ENCODE data around the gene GUCY1A2.

GUCY1A2 gene

DNA sequence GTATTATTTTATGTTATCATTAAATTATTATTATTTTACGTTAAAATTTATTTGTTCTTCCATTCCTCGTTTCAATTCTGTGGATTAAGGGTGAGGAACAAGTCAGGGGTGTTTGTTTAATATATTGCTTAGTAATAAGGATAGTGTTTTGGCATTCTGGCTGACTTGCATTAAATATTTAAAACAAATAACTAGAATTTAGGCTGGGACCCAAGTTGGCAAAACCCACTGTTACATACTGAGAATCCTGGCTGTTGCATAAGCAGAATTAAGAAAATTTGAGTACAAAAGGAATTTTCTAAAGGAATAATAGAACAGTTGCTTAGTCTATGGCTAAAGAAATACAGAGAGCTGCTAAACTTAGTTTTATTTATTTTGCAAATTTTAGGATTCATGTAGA, 196.4 kb downstream of the GUCY1A2 start:
- no peak overlapping the region for H2BK15ac ChIP-seq (ENCODE audit: low read depth, poor library complexity, severe bottlenecking)
- no peaks in the 10 kb centered on the region for H3K4me1 ChIP-seq (ENCODE audit: control insufficient read depth, insufficient read depth, low read depth, low read length)
- no peak overlapping the region for H3K23ac ChIP-seq (ENCODE audit: low read length in 2 of 2)
- no peak overlapping the region for H2AK5ac ChIP-seq (ENCODE audit: low read length, severe bottlenecking)
- H2BK12ac ChIP-seq (ENCODE audit: low read length in 2 of 2) = no peak overlapping the region
- H2BK5ac ChIP-seq (ENCODE audit: low read depth, low read length, poor library complexity, severe bottlenecking) = no peak overlapping the region
- no peak for DNase-seq
- H3K4me2 ChIP-seq (ENCODE audit: low read length, poor library complexity, severe bottlenecking) = no peak overlapping the region
- no peak overlapping the region for H4K91ac ChIP-seq (ENCODE audit: low read length)
- H3K27me3 ChIP-seq (ENCODE audit: control insufficient read depth in 1 of 2, insufficient read depth in 1 of 2, low read length in 2 of 2) = no peaks in the 10 kb centered on the region
- H3K36me3 ChIP-seq (ENCODE audit: control insufficient read depth in 1 of 2, insufficient read depth in 2 of 2, low read depth in 1 of 2, low read length in 2 of 2) = no peaks in the 10 kb centered on the region
- no peak overlapping the region for H4K8ac ChIP-seq (ENCODE audit: low read length)
- WGBS = 90% methylated on average over 2 of the region's 2 CpGs
- no peaks in the 10 kb centered on the region for H3K9me3 ChIP-seq (ENCODE audit: control insufficient read depth, low read length)
- H3K14ac ChIP-seq (ENCODE audit: low read length in 2 of 2) = no peak overlapping the region
- H3K27ac ChIP-seq (ENCODE audit: low read length, poor library complexity, severe bottlenecking) = no peak overlapping the region
- H2BK120ac ChIP-seq (ENCODE audit: low read depth, low read length) = no peak overlapping the region
- H3K18ac ChIP-seq (ENCODE audit: low read depth in 1 of 2, low read length in 2 of 2) = no peak overlapping the region
- no peak overlapping the region for H3K4ac ChIP-seq (ENCODE audit: low read depth in 1 of 2, low read length in 2 of 2)
- no peak overlapping the region for H3K4me3 ChIP-seq (ENCODE audit: insufficient read depth in 1 of 2, low read depth in 1 of 2, low read length in 2 of 2)
- H3K79me1 ChIP-seq (replicated peaks; ENCODE audit: low read length, poor library complexity, severe bottlenecking) = no peaks in the 10 kb centered on the region
- no peak overlapping the region for H2AFZ ChIP-seq (ENCODE audit: low read depth, low read length)
- no peak overlapping the region for H3K9ac ChIP-seq (ENCODE audit: low read length)

GRCh38 chr11:106821291-106821690, 197.0 kb downstream of the GUCY1A2 start:
- DNase-seq = no peak
- Histone ChIP-seq H2AK5ac (ENCODE audit: low read length, severe bottlenecking) (no peak overlapping the region), H3K79me1 (replicated peaks; ENCODE audit: low read length, poor library complexity, severe bottlenecking) (no peaks in the 10 kb centered on the region), H3K23ac (ENCODE audit: low read length in 2 of 2) (no peak overlapping the region), H3K9ac (ENCODE audit: low read length) (no peak overlapping the region), H3K9me3 (ENCODE audit: control insufficient read depth, low read length) (no peaks in the 10 kb centered on the region), H3K4me2 (ENCODE audit: low read length, poor library complexity, severe bottlenecking) (no peak overlapping the region), H4K91ac (ENCODE audit: low read length) (no peak overlapping the region), H3K27me3 (ENCODE audit: control insufficient read depth in 1 of 2, insufficient read depth in 1 of 2, low read length in 2 of 2) (no peaks in the 10 kb centered on the region), H3K36me3 (ENCODE audit: control insufficient read depth in 1 of 2, insufficient read depth in 2 of 2, low read depth in 1 of 2, low read length in 2 of 2) (no peaks in the 10 kb centered on the region), H3K4me1 (ENCODE audit: control insufficient read depth, insufficient read depth, low read depth, low read length) (no peaks in the 10 kb centered on the region), H3K18ac (ENCODE audit: low read depth in 1 of 2, low read length in 2 of 2) (no peak overlapping the region), H2AFZ (ENCODE audit: low read depth, low read length) (no peak overlapping the region), H2BK5ac (ENCODE audit: low read depth, low read length, poor library complexity, severe bottlenecking) (no peak overlapping the region), H2BK120ac (ENCODE audit: low read depth, low read length) (no peak overlapping the region), H2BK15ac (ENCODE audit: low read depth, poor library complexity, severe bottlenecking) (no peak overlapping the region), H4K8ac (ENCODE audit: low read length) (no peak overlapping the region), H3K27ac (ENCODE audit: low read length, poor library complexity, severe bottlenecking) (no peak overlapping the region), H3K14ac (ENCODE audit: low read length in 2 of 2) (no peak overlapping the region), H3K4ac (ENCODE audit: low read depth in 1 of 2, low read length in 2 of 2) (no peak overlapping the region), H3K4me3 (ENCODE audit: insufficient read depth in 1 of 2, low read depth in 1 of 2, low read length in 2 of 2) (no peak overlapping the region), H2BK12ac (ENCODE audit: low read length in 2 of 2) (no peak overlapping the region)
- no CpG with 5 or more reads among the region's 1 CpG for WGBS

DNA sequence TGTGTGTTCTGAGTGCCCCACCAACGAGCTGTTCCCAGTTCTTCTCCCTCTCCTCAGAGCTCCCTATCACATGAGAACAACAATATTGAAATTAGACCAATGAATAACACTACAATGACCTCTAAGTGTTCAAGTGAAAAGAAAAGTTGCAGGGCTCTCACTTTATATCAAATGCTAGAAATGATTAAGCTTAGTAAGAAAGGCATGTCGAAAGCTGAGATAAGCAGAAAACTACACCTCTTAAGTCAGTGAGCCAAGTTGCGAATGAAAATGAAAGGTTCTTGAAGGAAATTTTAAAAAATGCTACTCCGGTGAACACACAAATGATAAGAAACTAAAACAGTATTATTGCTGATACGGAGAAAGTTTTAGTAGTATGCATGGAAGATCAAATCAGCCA, 199.8 kb downstream of the GUCY1A2 start:
- Histone ChIP-seq H2BK15ac (ENCODE audit: low read depth, poor library complexity, severe bottlenecking) (no peak overlapping the region), H3K79me1 (replicated peaks; ENCODE audit: low read length, poor library complexity, severe bottlenecking) (no peaks in the 10 kb centered on the region), H4K91ac (ENCODE audit: low read length) (no peak overlapping the region), H2BK5ac (ENCODE audit: low read depth, low read length, poor library complexity, severe bottlenecking) (no peak overlapping the region), H3K36me3 (ENCODE audit: control insufficient read depth in 1 of 2, insufficient read depth in 2 of 2, low read depth in 1 of 2, low read length in 2 of 2) (no peaks in the 10 kb centered on the region), H3K23ac (ENCODE audit: low read length in 2 of 2) (no peak overlapping the region), H3K27me3 (ENCODE audit: control insufficient read depth in 1 of 2, insufficient read depth in 1 of 2, low read length in 2 of 2) (no peaks in the 10 kb centered on the region), H3K9ac (ENCODE audit: low read length) (no peak overlapping the region), H3K18ac (ENCODE audit: low read depth in 1 of 2, low read length in 2 of 2) (no peak overlapping the region), H2BK12ac (ENCODE audit: low read length in 2 of 2) (no peak overlapping the region), H2BK120ac (ENCODE audit: low read depth, low read length) (no peak overlapping the region), H2AK5ac (ENCODE audit: low read length, severe bottlenecking) (no peak overlapping the region), H3K4me2 (ENCODE audit: low read length, poor library complexity, severe bottlenecking) (no peak overlapping the region), H2AFZ (ENCODE audit: low read depth, low read length) (no peak overlapping the region), H3K27ac (ENCODE audit: low read length, poor library complexity, severe bottlenecking) (no peak overlapping the region), H3K4ac (ENCODE audit: low read depth in 1 of 2, low read length in 2 of 2) (no peak overlapping the region), H3K9me3 (ENCODE audit: control insufficient read depth, low read length) (peaks cover 4% of the 10 kb centered on the region), H4K8ac (ENCODE audit: low read length) (no peak overlapping the region), H3K4me3 (ENCODE audit: insufficient read depth in 1 of 2, low read depth in 1 of 2, low read length in 2 of 2) (no peak overlapping the region), H3K14ac (ENCODE audit: low read length in 2 of 2) (no peak overlapping the region), H3K4me1 (ENCODE audit: control insufficient read depth, insufficient read depth, low read depth, low read length) (no peaks in the 10 kb centered on the region)
- DNase-seq = no peak
- 80% methylated on average over 5 of the region's 5 CpGs for WGBS

DNA sequence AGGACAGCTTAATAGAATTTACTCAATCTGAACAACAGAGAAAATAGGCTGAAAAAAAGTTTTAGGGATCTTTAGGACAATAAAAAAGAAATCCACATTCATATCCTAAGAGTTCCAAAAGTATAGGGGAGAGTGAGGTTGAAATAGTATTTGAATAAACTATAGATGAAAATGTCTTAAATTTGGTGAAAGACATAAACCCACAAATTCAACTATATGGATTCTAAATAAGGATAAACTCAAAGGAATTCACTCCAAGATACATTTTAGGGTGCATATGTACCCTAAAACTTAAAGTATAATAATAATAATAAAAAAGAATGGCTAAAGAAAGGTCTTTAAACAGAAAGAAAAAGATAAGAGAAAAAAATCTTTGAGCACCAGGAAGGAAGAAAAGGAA, 203.1 kb downstream of the GUCY1A2 start:
- H3K4me1 ChIP-seq (ENCODE audit: control insufficient read depth, insufficient read depth, low read depth, low read length) = no peaks in the 10 kb centered on the region
- H2AK5ac ChIP-seq (ENCODE audit: low read length, severe bottlenecking) = no peak overlapping the region
- H2BK12ac ChIP-seq (ENCODE audit: low read length in 2 of 2) = no peak overlapping the region
- DNase-seq = no peak
- H3K36me3 ChIP-seq (ENCODE audit: control insufficient read depth in 1 of 2, insufficient read depth in 2 of 2, low read depth in 1 of 2, low read length in 2 of 2) = no peaks in the 10 kb centered on the region
- no peak overlapping the region for H3K23ac ChIP-seq (ENCODE audit: low read length in 2 of 2)
- H2AFZ ChIP-seq (ENCODE audit: low read depth, low read length) = no peak overlapping the region
- no peaks in the 10 kb centered on the region for H3K27me3 ChIP-seq (ENCODE audit: control insufficient read depth in 1 of 2, insufficient read depth in 1 of 2, low read length in 2 of 2)
- H3K4ac ChIP-seq (ENCODE audit: low read depth in 1 of 2, low read length in 2 of 2) = no peak overlapping the region
- H2BK15ac ChIP-seq (ENCODE audit: low read depth, poor library complexity, severe bottlenecking) = no peak overlapping the region
- H2BK120ac ChIP-seq (ENCODE audit: low read depth, low read length) = no peak overlapping the region
- no peak overlapping the region for H3K27ac ChIP-seq (ENCODE audit: low read length, poor library complexity, severe bottlenecking)
- no peak overlapping the region for H2BK5ac ChIP-seq (ENCODE audit: low read depth, low read length, poor library complexity, severe bottlenecking)
- no peak overlapping the region for H3K4me3 ChIP-seq (ENCODE audit: insufficient read depth in 1 of 2, low read depth in 1 of 2, low read length in 2 of 2)
- peaks cover 4% of the 10 kb centered on the region for H3K9me3 ChIP-seq (ENCODE audit: control insufficient read depth, low read length)
- H4K8ac ChIP-seq (ENCODE audit: low read length) = no peak overlapping the region
- no peak overlapping the region for H3K18ac ChIP-seq (ENCODE audit: low read depth in 1 of 2, low read length in 2 of 2)
- H3K4me2 ChIP-seq (ENCODE audit: low read length, poor library complexity, severe bottlenecking) = no peak overlapping the region
- H3K9ac ChIP-seq (ENCODE audit: low read length) = no peak overlapping the region
- H4K91ac ChIP-seq (ENCODE audit: low read length) = no peak overlapping the region
- no peak overlapping the region for H3K14ac ChIP-seq (ENCODE audit: low read length in 2 of 2)
- no peaks in the 10 kb centered on the region for H3K79me1 ChIP-seq (replicated peaks; ENCODE audit: low read length, poor library complexity, severe bottlenecking)
